IMR-90 (cell line): Measurements from ENCODE around the gene FYCO1. TPM values are rescaled to one million over a fixed set of nuclear protein-coding genes. Genes with fewer than 3 reads are reported as not detected.

ENCODE experiments used
- ATAC-seq: fragments of 200-7000 bp; cut with Tn5 transposase; 2 replicates; pipeline ENCODE4 v1.9.1; 2020; ENCODE audit warnings: low read depth, mild to moderate bottlenecking, moderate library complexity
- BruUV-seq: library from RNA; stranded (reverse); fragments of 400-500 nt; replicated peaks from 2 replicates; lab custom pipeline; 2021; lab: Mats Ljungman, UMichigan
- CTCF ChIA-PET: fragments of 300-600 bp; formaldehyde crosslinking; extraction: SDS; loops from one replicate; lab custom pipeline; 2021; ENCODE audit warnings: antibody characterized with exemption; lab: Yijun Ruan, JAX
- POLR2A ChIA-PET: fragments of 300-600 bp; sonication (Branson Sonifier 250); formaldehyde crosslinking; loops from one replicate; lab custom pipeline; 2022; ENCODE audit warnings: antibody characterized with exemption; ENCODE audit not compliant: unreplicated experiment; lab: Charles Lee
- DNase-seq: peaks from one replicate; pipeline ENCODE4 v3.0.0; 2013
- H2AFZ ChIP-seq: replicated peaks from 2 replicates; pipeline ENCODE3; 2013; ENCODE audit warnings: low read length, mild to moderate bottlenecking; ENCODE audit not compliant: poor library complexity
- H2AK5ac ChIP-seq: 2 replicates; pipeline ENCODE4 v1.6.1; 2013; ENCODE audit warnings: low read depth, low read length, inconsistent platforms
- H2AK9ac ChIP-seq: replicated peaks from 2 replicates; pipeline ENCODE3; 2013; ENCODE audit warnings: mild to moderate bottlenecking, low read depth, low read length, moderate library complexity; ENCODE audit not compliant: poor library complexity
- H2BK120ac ChIP-seq: 2 replicates; pipeline ENCODE4 v1.6.1; 2013; ENCODE audit warnings: low read depth, low read length, inconsistent platforms
- H2BK15ac ChIP-seq: 3 replicates; pipeline ENCODE4 v1.6.1; 2013; ENCODE audit warnings: low read depth, low read length, inconsistent platforms
- H2BK20ac ChIP-seq: 2 replicates; pipeline ENCODE4 v1.6.1; 2013; ENCODE audit warnings: low read depth, mild to moderate bottlenecking, inconsistent platforms, low read length, moderate library complexity
- H2BK5ac ChIP-seq: 2 replicates; pipeline ENCODE4 v1.6.1; 2013; ENCODE audit warnings: mild to moderate bottlenecking, low read depth, low read length, inconsistent platforms; ENCODE audit not compliant: poor library complexity, severe bottlenecking
- H3K14ac ChIP-seq: replicated peaks from 2 replicates; pipeline ENCODE4 v1.6.1; 2013; ENCODE audit warnings: low read depth, low read length, inconsistent platforms
- H3K18ac ChIP-seq: 2 replicates; pipeline ENCODE4 v1.6.1; 2013; ENCODE audit warnings: low read depth, low read length, control low read depth
- H3K23ac ChIP-seq: 2 replicates; pipeline ENCODE4 v1.6.1; 2013; ENCODE audit warnings: low read depth, low read length, inconsistent platforms
- H3K27ac ChIP-seq: 2 replicates; pipeline ENCODE4 v1.5.1; 2013; ENCODE audit warnings: mild to moderate bottlenecking, control low read depth, low read length; ENCODE audit not compliant: insufficient read depth
- H3K27me3 ChIP-seq: 2 replicates; pipeline ENCODE4 v1.6.1; 2013; ENCODE audit warnings: low read length; ENCODE audit not compliant: control insufficient read depth, insufficient read depth
- H3K36me3 ChIP-seq: 2 replicates; pipeline ENCODE4 v1.6.1; 2013; ENCODE audit warnings: low read length, mixed read lengths; ENCODE audit not compliant: control insufficient read depth, insufficient read depth
- H3K4ac ChIP-seq: 2 replicates; pipeline ENCODE4 v1.6.1; 2013; ENCODE audit warnings: low read depth, low read length, inconsistent platforms
- H3K4me1 ChIP-seq: 2 replicates; pipeline ENCODE4 v1.6.1; 2013; ENCODE audit warnings: low read length, mixed read lengths; ENCODE audit not compliant: control insufficient read depth, insufficient read depth
- H3K4me2 ChIP-seq: 2 replicates; pipeline ENCODE4 v1.6.1; 2013; ENCODE audit warnings: low read depth, mild to moderate bottlenecking, control low read depth, low read length, moderate library complexity
- H3K4me3 ChIP-seq: 2 replicates; pipeline ENCODE4 v1.5.1; 2013; ENCODE audit warnings: low read depth, mild to moderate bottlenecking, control low read depth, low read length, moderate library complexity; ENCODE audit not compliant: insufficient read depth
- H3K56ac ChIP-seq: 2 replicates; pipeline ENCODE4 v1.6.1; 2013; ENCODE audit warnings: low read length, inconsistent platforms; ENCODE audit not compliant: insufficient read depth; ENCODE audit errors: extremely low read depth
- H3K79me1 ChIP-seq, 2 experiments: 2 replicates each; pipeline ENCODE4 v1.6.1; 2013; ENCODE audit warnings: low read length in 2 of 2, inconsistent platforms in 1 of 2, low read depth in 1 of 2
- H3K9ac ChIP-seq: 2 replicates; pipeline ENCODE4 v1.6.1; 2013; ENCODE audit warnings: low read depth, low read length, control low read depth
- H3K9me1 ChIP-seq: 2 replicates; pipeline ENCODE4 v1.6.1; 2013; ENCODE audit warnings: low read length, inconsistent platforms; ENCODE audit not compliant: insufficient read depth
- H3K9me3 ChIP-seq: 2 replicates; pipeline ENCODE4 v1.6.1; 2013; ENCODE audit warnings: low read length; ENCODE audit not compliant: control insufficient read depth, insufficient read depth
- H4K20me1 ChIP-seq: 2 replicates; pipeline ENCODE4 v1.6.1; 2013; ENCODE audit warnings: low read length, inconsistent platforms; ENCODE audit not compliant: insufficient read depth
- H4K5ac ChIP-seq: 2 replicates; pipeline ENCODE4 v1.6.1; 2013; ENCODE audit warnings: mild to moderate bottlenecking, low read depth, low read length, control low read depth
- H4K8ac ChIP-seq, 2 experiments: 2 replicates each; pipeline ENCODE4 v1.6.1; 2013; ENCODE audit warnings: low read depth in 2 of 2, low read length in 2 of 2, control low read depth in 1 of 2, inconsistent platforms in 1 of 2
- H4K91ac ChIP-seq: 2 replicates; pipeline ENCODE4 v1.6.1; 2013; ENCODE audit warnings: low read depth, low read length, inconsistent platforms; ENCODE audit not compliant: insufficient read depth
- MXI1 ChIP-seq: IDR thresholded peaks from 2 replicates; pipeline ENCODE4 v1.6.1; 2012; ENCODE audit warnings: low read depth, mild to moderate bottlenecking, low read length, moderate library complexity, borderline replicate concordance
- RAD21 ChIP-seq: IDR thresholded peaks from 2 replicates; pipeline ENCODE4 v1.6.1; 2012; ENCODE audit warnings: low read length, improper control_type of control experiment
- WGBS, 2 experiments: methylation state at CpG; one replicate each; pipeline versions ENCODE4 v1.1.5 to v1.1.7; 2013; ENCODE audit warnings: missing lambda C conversion rate in 2 of 2; ENCODE audit not compliant: insufficient read length in 1 of 2; ENCODE audit errors: extremely low coverage in 2 of 2; 5-methylcytosine and 5-hydroxymethylcytosine counted together
- dilution Hi-C: fragments of 300-500 bp; cut with HindIII; formaldehyde crosslinking; loops from one replicate; pipeline ENCODE4 v1.14.3; 2018; ENCODE audit warnings: low sequenced_read_pairs; ENCODE audit not compliant: unreplicated experiment
- in situ Hi-C: fragments of 300-500 bp; cut with MboI; formaldehyde crosslinking; loops from 3 replicates; pipeline ENCODE4 v1.14.3; 2019; ENCODE audit warnings: low sequenced_read_pairs, inconsistent platforms, mixed read lengths
- intact Hi-C: fragments of 100-400 bp; cut with micrococcal nuclease; formaldehyde crosslinking; loops from 2 replicates; pipeline ENCODE4 v1.10.0; 2022
- polyA plus RNA-seq, 3 experiments: library from polyadenylated mRNA; depleted of rRNA; stranded (reverse); fragments of >200 nt; gene quantifications; 2 replicates each; pipeline ENCODE4 v1.2.3, GENCODE V29; 2012; ENCODE audit warnings: low replicate concordance in 1 of 3
- total RNA-seq: library from RNA; depleted of rRNA; stranded (reverse); fragments of >200 nt; gene quantifications from 2 replicates; pipeline ENCODE4 v1.2.3, GENCODE V29; 2012

Gene FYCO1
- total and polyA plus RNA-seq, 2 of the 4 experiments (the other 2 are of a cell fraction): 13.7 to 20.1 TPM

DNA sequence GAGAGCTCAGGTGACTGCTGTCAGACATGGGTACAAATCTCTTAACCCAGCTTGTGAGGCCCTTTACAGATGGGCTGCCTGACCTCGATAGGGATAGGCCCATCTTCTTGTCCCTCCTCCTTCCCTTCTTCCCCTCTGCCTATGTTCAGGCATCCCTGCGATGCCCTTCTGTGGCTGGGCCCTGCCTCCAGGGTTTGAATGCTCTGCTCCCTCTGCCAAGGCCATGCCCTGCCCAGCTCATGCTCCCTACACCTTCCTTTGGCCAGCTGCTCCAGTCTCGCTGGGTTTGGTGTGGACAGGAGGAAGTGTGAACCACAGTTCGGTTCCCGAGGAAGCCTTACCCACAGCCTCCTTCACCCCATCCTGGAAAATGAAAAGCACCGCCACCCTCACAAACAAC, 4.3 kb downstream of the FYCO1 start:
- Histone ChIP-seq H3K4ac (peak overlapping the region; percentile 55), H3K18ac (no peak overlapping the region), H2AFZ (no peak overlapping the region), H3K27me3 (no peaks in the 10 kb centered on the region), H3K9ac (no peak overlapping the region), H3K9me1 (peaks cover 53% of the 10 kb centered on the region), H3K14ac (no peak overlapping the region), H2AK9ac (no peak overlapping the region), H4K20me1 (no peaks in the 10 kb centered on the region), H3K36me3 (no peaks in the 10 kb centered on the region), H3K4me2 (no peak overlapping the region), H3K27ac (no peak overlapping the region), H2BK120ac (peak overlapping the region; percentile 29; the same call in 1 of the 2 replicates), H3K4me1 (peaks cover 37% of the 10 kb centered on the region), H3K9me3 (no peaks in the 10 kb centered on the region), H4K5ac (no peak overlapping the region), H2BK20ac (peak overlapping the region; percentile 15; the same call in 1 of the 2 replicates), H4K91ac (peak overlapping the region; percentile 47; the same call in 1 of the 2 replicates), H2BK5ac (peak overlapping the region; percentile 3), H2AK5ac (peak overlapping the region; percentile 48; the same call in 1 of the 2 replicates), H4K8ac (0 out of 4 replicates have a peak overlapping the region, but pooled peaks of 1 of the 2 experiments have one; percentile 4), H3K56ac (no peak overlapping the region), H2BK15ac (no peak overlapping the region; the same call in 2 of the 3 replicates), H3K79me1 (peaks cover 24 to 84% of the 10 kb centered on the region in 2 experiments), H3K4me3 (no peak overlapping the region), H3K23ac (no peak overlapping the region; the same call in 1 of the 2 replicates)
- intact Hi-C loops (no loop called here), dilution Hi-C loops (no loop called here), in situ Hi-C loops (no loop called here)
- POLR2A ChIA-PET: no interaction called here
- WGBS, 2 experiments: 100% methylated on average over 1 of the region's 6 CpGs; no CpG with 5 or more reads in 1 of the 2 experiments
- ATAC-seq (no peak), DNase-seq (no peak)
- BruUV-seq: no TSS peak
- CTCF ChIA-PET: no interaction called here
- TF ChIP-seq MXI1 (no peak), RAD21 (no peak)
